ENCODE measurements around the gene NKX1-1.

Gene NKX1-1

DNA sequence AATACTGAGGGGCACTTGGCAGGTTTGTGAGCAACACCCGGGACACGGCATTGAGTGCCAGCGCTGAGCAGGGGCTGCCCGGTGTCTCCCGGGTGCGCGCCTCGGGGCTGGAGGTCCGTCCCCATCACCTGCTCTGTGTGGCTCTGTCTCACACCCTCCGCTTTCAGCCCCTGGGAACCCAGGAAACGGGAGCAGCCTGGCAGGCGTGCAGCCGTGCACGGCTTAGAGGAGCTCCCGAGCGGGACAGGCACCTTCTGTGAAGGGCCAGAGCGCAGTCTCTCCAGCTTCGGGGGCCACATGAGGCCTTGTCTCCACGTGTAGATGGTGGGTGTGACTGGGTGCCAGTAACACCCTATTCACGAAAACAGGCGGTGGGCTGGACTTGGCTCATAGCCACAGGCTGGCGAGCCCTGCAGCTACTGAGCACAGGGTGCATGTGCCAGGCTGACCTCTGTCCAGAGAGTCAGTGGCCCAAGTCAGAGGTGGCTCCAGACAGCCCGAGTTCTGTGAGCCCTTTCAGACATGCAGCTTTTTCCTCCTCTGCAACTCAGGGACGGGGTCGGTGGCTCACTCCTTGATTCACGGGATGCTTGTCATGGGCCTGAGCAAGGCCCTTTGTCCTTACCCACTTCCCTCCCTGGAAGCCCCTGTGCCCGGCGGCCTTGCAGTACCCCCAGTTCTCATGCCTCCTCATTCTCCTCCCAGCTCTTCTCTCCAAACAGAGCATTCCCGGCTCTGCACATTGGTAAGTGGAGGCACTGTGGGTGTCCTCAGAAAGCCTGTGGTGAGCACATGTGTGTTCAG is 35.7 kb downstream of the NKX1-1 start:
- no peak for DNase-seq

DNA sequence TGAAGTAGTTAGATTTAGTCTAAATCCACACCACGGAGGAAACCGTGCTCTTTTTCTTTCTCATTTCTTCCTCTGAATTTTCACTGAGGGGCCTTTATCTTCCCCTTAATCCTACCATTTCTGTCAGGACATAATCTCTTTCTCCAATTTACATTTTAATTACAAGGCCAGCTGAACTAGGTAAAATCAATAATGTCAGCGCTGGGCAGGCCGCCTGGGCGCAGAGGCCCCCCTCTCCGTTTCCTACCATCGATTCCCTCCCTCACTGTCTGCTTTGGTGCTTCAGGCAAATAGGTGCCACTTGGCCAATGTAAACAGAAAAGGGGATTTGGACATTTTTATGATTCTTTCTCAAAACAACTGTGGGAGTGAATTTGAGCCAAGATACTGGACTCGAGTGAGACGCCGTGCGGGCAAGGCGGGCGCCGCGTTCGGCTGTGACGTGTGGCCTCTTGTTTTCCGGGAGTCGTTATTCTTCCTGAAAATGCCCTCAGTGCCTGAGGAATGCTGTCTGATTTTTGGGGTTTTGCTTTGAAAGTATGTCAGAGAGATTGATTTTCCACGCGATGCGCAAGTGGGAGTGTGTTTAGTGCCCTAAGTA is 36.7 kb downstream of the NKX1-1 start:
- DNase-seq = no peak

- DNase-seq = no peak
Measured at GRCh38 chr4:1369091-1369450, 37.2 kb downstream of the NKX1-1 start.

DNA sequence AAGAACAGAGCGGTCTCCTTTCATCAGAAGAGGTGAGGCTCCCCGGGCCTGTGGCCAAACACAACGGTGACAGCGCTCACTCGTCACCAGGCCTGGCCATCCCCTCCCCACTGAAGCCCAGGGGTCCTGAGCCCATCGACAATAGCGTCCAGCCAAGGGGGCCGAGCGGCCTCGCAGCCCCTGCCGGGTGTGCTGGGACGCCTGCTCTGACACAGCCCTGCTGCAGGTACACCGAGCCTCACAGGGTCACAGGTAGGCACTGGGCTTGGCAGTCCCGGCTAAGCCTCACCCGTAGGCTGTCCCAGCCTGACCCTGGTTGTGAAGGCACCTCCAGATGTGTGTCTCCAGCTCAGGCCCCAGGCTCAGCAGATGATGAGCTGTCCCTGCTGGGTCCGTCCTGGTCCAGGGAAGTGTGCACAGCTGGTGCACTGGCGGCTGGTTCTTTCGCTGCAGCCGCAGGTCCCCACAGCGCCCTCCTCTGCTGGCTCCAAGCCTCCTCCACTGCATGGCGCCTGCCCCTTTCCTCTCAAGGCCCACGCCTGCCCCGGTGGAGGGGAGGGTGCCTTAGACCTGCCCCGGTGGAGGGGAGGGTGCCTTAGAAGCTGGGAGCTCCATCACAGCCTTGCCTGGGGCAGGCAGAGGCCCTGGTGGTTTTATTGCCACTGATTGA is 37.7 kb downstream of the NKX1-1 start:
- DNase-seq = no peak

DNA sequence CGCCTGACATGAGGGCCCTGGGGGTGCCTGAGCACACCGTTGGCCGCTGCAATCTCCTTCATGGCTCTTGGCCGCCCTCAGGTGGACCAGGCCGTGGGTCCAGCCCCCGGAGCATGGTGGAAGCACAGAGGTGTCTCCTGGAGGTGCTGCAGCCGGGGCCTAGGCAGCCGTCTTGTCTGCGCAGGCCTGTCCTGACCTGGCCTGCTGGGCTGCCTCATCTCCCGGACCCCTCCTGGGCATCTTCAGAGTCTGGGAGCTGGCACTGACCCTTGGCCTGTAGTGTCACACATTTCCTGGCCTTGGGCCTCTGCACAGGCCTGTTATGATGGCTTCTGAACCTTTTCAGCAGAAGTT is 38.3 kb downstream of the NKX1-1 start:
- no peak for DNase-seq

GRCh38 chr4:1367230-1367935 is 38.9 kb downstream of the NKX1-1 start:
- DNase-seq = no peak

- no peak for DNase-seq
Measured at GRCh38 chr4:1366371-1367229, 39.6 kb downstream of the NKX1-1 start.

DNA sequence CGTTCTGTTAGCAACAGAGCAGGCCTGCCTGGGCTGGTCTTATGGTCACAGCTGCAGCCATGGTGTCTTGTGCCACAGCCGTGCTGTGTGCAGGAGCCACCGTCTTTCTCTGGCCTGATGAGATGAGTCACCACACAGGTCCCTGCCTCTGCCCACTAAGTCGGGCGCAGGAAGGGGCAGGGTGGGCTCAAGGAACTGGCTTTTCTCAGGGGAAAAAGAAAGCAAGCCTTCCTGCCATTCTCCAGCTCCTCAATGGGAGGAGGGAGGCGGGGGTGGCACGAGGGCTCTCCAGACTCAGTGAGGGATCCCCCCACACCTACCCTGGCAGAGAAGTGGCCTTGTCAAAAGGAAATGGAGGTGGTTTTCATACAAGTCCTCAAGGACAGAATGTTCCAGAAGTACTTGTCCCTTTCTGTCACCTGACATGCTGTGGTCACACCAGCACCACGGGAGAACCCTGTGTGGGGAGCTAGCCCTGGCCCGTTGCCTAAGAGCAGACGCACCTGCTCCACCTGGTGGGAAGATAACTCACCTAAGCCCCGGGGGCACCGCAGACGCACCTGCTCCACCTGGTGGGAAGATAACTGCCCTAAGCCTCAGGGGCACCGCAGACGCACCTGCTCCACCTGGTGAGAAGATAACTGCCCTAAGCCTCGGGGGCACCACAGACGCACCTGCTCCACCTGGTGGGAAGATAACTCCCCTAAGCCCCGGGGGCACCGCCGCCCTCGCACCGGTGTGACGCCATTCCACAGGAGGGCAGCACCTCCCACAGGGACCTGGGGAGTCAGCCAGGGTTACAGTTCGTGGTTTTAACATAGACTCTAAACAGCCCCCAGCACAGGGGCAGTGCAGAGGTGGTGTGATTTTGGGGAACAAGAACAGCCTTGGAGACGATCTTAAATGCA is 40.7 kb downstream of the NKX1-1 start:
- no peak for DNase-seq

DNA sequence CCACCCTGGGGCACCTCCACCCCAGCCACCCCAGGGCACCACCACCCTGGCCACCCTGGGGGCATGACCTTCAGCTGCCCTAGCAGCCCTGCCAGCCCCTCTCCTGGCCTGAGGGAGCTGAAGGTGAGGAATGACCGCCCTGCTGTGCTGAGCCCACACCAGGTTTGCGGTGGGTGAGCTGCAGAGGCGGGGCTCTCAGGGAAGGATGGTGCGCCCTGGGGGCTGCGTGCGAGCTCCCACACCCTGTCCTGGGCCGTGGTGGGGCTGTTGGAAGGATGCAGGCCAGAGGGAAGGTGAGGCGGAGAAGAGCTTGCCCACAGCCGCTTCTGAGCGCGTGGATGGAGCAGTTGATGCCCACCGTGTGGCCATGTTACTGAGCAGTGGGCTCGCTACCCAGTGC is 41.5 kb downstream of the NKX1-1 start:
- DNase-seq = no peak

- no peak for DNase-seq
Measured at GRCh38 chr4:1364217-1364616, 42.0 kb downstream of the NKX1-1 start.

DNA sequence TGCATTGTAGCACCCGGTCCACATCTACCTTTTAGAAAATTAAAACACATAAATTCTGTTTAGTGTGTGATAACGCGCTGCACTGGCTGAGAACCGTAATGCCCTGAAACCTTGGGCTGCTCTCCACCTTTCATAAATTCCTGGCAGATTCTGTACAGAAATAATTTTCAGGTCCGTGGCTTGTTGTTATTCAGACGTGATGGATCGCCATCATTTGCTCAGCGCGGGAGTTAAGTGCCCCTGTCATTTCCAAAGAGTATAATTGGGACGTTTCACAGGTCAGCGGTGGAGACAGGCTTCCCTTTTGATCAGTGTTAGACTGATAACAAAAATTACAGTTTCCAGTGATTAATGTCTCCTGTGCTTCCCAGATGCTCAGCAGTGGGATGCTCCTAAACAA is 42.7 kb downstream of the NKX1-1 start:
- DNase-seq = no peak

DNA sequence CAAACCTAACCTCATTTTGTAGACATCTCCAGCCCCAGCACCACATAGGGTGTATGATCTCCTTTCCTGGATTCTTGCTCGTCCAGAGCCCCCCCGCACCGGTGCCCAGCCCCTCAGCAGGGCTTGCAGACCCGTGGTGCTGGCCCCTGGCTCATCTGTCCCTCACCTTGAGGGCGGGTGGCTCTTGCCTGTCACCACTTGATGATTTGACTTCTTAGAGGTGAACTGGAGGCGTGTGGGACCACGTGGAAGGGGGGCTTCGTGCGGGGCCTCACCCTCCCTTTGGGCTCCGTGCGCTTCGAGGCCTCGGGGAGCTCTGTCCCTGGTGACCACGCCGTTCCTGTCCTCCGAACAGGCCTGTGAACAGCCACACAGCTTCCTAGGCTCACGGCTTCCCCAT is 43.7 kb downstream of the NKX1-1 start:
- DNase-seq = no peak

DNA sequence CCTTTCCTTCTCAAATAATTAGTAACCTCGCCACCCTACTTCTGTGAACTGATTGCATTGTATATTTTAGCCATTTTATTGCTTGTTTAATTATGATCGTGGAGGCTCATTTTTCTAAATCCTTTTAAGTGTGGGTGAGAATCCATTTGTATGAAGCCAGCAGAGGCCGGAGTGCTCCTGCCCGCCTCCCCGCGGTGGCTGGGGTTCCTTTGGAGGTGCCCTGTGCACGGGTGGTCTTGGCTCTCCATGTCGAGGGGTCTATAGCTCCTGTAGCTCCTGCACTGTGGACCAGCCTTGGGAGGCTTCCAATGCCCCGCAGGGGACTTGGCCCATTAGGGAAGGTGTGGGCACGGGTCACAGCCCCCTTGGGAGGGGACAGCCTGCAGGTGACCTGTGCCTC is 44.2 kb downstream of the NKX1-1 start:
- DNase-seq = no peak

- no peak for DNase-seq
Measured at GRCh38 chr4:1361431-1361830, 44.8 kb downstream of the NKX1-1 start.

GRCh38 chr4:1360423-1361283 is 45.6 kb downstream of the NKX1-1 start:
- no peak for DNase-seq

DNA sequence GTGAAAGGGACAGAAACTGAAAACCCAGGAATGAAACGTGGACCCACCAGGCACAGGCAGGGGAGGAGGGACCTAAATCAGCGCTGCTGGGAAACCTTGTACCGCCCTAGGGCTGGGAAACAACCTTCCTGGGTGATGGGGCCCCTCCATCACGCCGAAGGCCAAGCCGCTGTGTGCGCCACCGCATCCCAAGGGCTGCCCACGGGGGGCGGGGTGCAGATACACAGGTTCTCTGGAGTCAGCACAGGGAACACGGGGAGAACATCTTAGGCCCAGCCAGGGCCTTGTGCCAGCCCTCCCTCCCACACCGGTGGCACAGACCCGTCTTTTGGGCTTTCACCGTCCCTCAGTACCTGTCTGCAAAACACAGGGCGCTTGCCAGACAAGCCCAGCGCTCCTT is 46.3 kb downstream of the NKX1-1 start:
- DNase-seq = no peak

DNA sequence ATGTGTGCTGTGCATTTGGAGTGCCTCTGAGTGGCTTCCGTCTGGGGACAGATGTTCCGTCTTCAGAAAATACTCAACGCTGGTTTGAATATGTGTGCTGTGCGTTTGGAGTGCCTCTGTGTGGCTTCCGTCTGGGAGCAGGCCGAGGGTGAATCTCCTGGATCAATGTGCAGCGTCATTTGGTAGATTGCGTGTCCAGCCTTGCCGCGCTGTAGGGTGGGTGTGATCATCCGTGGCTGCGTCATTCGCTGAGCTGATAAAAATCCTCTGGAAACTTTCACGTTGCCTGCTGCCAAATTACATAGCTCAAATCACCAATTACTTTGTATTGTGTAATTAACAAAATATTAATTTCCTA is 47.1 kb downstream of the NKX1-1 start:
- DNase-seq = no peak

DNA sequence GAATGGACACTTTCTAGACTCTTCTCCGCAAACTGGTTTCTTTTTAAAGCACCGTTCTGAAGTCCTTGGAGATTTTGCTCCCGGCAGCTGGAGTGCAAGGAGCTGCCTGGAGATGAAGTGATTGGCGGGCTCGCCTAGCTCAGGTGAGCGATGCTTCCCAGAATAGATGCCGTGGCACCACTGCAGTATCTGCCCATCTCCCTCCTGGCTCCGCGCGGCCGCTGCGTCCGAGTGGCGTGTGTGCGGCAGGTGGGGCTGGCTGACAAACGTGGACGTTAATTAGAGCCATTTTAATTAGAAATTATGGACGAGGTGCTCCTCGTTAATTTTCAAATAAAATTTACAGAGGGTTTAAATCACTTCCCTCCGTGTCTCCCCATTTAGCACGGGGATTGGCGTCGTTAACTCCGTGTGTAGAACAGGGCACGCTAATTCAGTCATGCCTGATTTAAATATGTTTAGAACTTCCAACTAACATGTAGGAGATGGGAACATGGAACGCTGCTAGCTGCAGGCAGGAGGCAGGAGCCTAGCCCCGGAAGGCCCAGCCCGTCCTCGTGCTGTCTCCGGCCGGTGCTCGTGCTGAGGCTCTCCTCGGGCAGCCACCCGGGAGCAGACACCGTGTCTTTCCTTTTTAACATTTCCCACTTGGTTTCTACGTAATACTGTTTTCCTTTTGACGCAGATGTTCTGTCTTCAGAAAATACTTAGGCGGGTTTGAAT is 47.7 kb downstream of the NKX1-1 start:
- no peak for DNase-seq

DNA sequence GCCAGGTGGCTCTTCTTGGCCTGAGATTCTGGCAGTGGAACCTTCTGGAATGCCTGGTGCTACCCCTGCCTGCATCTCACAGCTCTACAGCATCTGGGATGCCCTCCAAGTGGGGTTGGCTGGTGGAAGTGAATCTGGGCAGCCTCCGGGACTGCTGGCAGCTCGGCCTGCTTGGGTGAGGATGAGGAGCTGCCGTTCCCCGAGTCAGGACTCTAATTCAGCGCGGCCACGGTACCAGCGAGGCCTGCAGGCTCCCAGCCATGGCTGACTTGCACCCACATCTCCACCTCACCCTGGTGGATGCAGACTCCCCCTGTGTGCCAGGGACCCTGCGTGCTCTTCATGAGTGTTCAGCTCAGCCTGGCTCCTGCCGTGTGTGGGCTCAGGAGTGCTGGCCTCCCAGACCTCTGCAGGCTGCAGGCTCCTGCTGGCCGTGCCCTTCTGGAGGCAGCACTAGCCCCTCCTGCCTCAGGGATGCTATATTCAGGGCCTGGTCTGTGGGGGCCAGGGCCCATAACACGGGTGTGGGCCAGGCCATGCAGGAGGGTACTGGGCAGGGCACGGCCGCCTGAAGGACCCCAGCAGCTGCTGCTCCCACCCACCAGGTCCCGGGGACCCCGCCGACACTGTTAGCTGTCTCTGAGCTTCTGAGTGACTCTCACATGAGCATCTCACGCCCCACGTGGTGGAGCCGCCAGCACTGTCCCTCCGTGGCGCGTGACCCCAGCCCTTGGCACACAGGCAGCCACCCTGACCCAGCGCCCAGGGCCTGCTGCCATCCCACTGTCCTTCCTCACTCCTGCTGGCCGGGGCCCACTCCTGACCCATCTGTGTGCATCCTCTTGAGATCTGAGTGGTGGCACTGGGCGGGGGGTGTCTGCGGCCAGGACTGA is 48.6 kb downstream of the NKX1-1 start:
- DNase-seq = no peak

All from activated gamma-delta T cell (primary cell).